GM18498 (cell line): ENCODE measurements around the gene POLR3GL.
"Not testable (repeated sequence)": the region's sequence is repeated elsewhere in the genome, so short reads cannot be mapped to it uniquely, and the experiment has no call there.

Experiments
- ATAC-seq: cut with Tn5 transposase; IDR thresholded peaks from one replicate; pipeline ENCODE4 v1.9.1; 2021; ENCODE audit warnings: mild to moderate bottlenecking, moderate library complexity; ENCODE audit not compliant: unreplicated experiment

The POLR3GL gene

GRCh38 chr1:146016891-146017290, 52.4 kb downstream of the POLR3GL start:
- no peak for ATAC-seq

GRCh38 chr1:146019231-146020057, 55.0 kb downstream of the POLR3GL start:
- ATAC-seq, result no peak

- ATAC-seq, result no peak
Observed at GRCh38 chr1:146020058-146021049, 55.9 kb downstream of the POLR3GL start.

GRCh38 chr1:146021050-146021445, 56.6 kb downstream of the POLR3GL start:
- ATAC-seq, result no peak

- no peak for ATAC-seq
Observed at GRCh38 chr1:146021622-146022402, 57.3 kb downstream of the POLR3GL start, which contains the start of gene HJV. Gene HJV (minus strand): TSS chr1:146021735. CDS start chr1:146020231, 1,504 bp downstream.

GRCh38 chr1:146022403-146023127, 58.1 kb downstream of the POLR3GL start:
- ATAC-seq, result no peak

GRCh38 chr1:146025787-146026495, 61.5 kb downstream of the POLR3GL start:
- ATAC-seq, result not testable (repeated sequence)

- not testable (repeated sequence) for ATAC-seq
Observed at GRCh38 chr1:146026650-146027049, 62.2 kb downstream of the POLR3GL start.
